Activated CD8-positive, alpha-beta memory T cell treated with anti-CD3 and anti-CD28 coated beads for 4 hours (primary cell): ENCODE results near the gene FAM9C.

ENCODE experiments used
- DNase-seq, 2 donors: peaks; one replicate each; pipeline ENCODE4 v3.0.0-alpha.2; 2020; ENCODE audit warnings: low read depth in 2 of 2

Gene FAM9C

GRCh38 chrX:13007519-13008188 is 36.8 kb downstream of the FAM9C start:
- DNase-seq = no peak

DNA sequence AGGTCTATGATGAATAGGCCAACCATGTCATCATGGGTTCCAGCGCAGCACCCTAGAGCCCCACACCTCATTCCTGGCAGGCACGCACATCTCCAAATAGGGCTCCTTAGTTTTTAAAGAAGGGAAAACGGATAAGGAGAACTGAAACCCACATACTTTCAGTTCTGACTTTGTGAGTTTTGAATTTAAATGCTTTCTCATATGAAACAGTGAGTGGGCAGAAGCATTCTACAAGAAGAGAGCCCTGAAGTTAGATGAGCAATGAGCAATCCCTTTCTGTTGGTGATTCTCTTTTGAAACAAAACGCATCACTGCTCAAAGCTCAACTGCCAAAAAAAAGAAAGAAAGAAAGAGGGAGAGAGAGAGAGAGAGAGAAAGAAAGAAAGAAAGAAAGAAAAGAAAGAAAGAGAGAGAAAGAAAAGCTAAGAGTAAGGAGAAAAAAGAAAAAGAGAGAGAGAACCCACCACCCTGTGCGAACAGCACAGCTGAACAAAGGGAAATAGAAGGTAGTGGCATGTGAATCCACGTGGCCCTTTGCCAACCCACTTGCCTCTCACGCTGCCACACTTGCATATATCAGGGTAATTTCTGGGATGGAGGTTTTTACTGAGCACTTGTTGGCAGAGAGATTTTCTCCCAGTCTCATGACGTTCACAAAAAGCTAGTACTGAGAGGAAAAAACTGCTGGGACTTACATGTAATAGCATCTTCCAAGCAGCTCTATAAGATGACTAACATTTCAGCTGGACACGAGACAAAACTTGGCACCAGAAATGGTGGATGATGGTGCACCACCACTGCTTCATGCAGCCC is 38.6 kb downstream of the FAM9C start:
- DNase-seq = no peak

- DNase-seq = no peak
These were observed 42.3 kb downstream of the FAM9C start for GRCh38 chrX:13001961-13002671.

DNA sequence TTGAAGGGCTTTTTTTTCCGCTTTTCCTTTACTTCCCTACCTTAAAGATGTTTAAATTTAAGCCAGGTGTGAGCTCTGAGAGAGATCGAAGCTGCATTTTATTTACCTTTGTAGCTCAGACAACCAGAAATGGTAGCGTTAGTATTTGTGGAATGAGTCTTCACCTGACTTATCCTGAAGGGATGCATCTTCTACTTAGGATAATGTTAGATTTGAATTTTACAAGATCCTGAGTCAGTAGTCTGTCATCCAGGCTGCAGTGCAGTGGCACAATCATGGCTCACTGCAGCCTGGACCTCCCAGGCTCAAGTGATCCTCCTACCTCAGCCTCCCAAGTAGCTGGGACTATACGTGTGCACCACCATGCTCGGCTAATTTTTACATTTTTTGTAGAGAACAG is 43.3 kb downstream of the FAM9C start:
- no peak for DNase-seq

GRCh38 chrX:13000301-13000811 is 44.1 kb downstream of the FAM9C start:
- no peak for DNase-seq

GRCh38 chrX:12999422-12999821 is 45.0 kb downstream of the FAM9C start:
- DNase-seq = no peak

DNA sequence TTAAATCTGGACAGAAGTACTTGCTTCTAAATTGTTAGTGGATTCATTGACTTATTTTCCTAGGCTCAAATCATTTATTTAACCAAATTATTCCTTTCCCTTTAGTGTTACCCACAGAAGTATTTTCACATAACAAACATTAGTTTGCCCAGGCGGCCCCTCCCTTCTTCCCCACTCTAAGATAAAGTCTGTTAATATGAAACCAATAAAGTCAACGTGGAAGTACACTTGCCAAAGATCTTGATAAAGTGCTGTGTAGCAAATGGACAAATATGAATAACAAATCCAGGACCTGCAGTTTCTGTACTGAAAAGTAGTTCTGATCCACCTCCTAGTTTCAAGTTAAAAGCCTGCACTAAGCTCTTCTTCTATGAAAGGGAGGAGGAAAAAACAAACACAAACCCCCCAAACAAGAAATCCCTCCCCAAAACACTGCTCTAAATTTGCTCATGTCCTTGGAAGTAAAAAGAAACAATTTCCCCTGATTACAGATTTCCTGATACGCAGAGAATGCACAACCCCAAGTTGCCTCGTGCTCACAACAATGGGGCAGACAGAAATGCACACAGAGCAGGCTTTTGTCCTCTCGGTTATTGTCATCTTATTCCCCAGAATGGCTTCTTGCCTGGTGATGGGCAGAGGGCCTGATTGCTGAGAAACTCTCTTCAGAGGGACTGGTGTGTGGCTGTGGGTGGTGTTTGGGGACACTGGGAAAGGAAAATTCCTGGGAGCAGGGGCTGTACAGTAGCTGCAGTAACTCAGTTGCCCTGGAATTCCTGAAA is 46.3 kb downstream of the FAM9C start:
- DNase-seq = no peak

- no peak for DNase-seq
These were observed 47.4 kb downstream of the FAM9C start for GRCh38 chrX:12996934-12997435.

DNA sequence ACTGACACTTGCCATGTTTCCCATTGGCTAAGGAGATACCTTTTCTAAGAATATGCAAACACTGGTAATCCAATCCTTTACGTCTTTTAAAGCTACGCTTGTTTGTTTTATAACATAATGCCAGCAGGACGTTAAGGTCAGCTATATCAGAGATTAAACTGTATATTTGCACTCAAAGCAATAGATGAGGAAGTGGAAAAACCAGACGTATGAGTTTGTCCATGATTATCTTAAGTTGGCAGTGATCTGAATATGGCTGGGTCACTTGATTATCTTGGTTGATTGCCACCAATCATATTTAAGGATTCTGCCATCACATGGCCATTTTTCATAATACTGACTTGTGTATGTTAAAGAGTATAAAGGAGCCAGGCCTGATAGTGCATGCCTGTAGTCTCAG is 50.1 kb downstream of the FAM9C start:
- no peak for DNase-seq

DNA sequence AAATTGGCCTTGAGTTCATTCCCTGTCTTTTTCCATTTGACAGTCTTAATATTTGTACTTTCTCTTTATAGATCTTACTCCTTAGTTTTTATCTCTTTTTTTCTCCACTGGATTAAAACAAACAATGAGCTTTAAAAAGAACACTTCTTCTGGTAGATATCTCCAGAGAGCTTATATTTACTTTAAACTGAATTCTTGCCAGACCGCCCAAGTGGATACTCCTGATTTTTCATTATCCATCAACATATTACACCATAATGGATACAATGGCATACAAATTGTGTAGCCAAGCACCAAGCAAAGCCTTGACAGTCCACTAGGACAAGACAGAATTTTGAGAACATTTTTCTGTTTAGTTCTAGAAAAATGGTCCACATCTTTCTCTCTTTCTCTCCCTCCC is 50.6 kb downstream of the FAM9C start:
- DNase-seq = no peak

DNA sequence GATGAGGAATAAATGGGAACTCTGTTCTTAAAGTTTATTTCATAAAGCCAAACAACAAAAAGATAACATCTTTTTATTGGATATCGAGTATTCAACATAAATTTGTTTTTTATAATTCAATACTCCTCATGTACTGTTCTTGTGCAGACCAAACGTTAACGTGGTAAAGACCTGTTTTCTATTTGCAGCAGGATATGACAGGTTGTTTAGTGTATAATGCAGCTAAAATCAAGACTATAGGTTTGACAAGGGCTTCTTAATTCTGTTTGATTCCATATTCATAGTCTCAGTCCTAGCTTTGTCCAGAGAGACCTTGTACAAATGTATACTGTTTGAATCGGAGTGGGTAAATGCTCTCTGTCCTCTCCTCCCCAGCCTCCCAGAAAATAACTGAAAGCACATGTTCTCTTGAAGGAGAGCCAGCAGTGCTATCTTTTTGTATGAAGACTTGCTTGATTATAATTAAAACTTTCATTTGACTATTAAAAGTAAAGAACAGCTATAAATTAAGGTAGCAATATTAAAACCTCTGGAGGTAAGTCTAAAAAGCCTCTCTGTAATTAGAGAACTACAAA is 51.8 kb downstream of the FAM9C start:
- DNase-seq = no peak

DNA sequence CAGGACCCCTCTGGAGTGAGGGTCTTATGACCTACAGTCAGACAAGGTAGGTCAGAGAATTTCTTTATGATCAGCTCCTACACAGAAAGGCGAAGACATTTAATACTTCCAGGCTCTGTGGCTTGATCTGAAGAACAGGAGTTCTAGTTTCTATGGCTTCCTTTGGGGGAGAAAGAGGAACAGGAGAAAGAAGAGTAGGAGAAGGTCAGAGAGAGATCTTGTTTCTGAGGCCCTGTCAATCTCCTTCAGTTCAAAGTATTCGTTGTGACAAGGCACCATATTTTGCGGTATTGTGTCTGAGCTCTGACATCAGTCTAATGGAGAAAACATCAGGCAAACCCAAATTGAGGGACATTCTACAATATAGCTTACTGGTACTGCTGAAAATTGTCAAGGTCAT is 52.8 kb downstream of the FAM9C start:
- no peak for DNase-seq

- no peak for DNase-seq
These were observed 55.0 kb downstream of the FAM9C start for GRCh38 chrX:12989461-12989860.

DNA sequence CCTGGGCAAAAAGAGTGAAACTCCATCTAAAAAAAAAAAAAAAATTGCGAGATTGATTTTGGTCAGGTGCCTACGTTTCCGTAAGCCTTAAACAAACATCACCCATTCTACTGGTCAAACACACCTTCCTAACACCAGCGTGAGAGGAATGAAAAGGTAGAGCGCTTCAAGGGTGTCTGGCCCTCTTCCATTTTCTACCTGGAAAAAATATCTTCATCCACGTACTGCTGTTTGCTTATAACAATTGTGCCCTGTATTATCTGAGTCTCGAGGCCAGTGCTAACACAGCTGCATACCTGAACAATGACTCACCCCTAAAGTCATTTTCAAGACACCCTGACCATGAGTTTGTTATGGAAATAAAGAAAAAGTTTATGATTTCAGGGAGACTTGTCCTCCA is 55.6 kb downstream of the FAM9C start:
- no peak for DNase-seq

DNA sequence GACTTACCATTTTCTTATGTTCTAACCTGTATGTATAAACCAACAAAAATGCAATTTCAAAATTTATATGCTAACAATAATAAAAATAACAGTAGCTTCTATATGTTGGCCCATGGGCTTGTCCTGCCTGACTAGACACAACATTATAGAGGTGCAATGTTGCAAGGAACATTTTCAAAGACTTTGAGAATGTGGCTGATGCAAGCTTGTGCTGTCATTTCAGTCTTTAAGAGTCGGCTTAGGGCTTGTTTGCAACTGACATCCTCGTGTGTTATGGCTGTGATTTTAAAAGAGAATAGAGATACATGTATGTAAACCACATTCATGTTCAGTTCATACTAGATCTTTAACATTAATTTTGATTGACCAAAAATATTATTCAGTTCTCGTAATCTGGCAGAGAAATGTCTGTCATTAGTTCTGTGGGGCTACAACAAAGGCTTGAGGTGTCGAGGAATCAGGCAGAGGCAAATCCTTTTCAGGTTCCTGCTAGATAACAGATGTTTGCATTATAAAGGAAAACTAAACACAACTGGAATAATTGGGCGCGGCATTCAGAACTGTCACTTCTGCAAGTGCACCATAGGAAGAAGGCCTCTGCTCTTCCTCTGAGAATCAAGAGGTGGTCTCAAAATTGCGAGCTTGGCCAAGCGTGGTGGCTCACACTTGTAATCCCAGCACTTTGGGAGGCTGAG is 56.4 kb downstream of the FAM9C start:
- DNase-seq = no peak

GRCh38 chrX:12987340-12987739 is 57.1 kb downstream of the FAM9C start:
- no peak for DNase-seq

DNA sequence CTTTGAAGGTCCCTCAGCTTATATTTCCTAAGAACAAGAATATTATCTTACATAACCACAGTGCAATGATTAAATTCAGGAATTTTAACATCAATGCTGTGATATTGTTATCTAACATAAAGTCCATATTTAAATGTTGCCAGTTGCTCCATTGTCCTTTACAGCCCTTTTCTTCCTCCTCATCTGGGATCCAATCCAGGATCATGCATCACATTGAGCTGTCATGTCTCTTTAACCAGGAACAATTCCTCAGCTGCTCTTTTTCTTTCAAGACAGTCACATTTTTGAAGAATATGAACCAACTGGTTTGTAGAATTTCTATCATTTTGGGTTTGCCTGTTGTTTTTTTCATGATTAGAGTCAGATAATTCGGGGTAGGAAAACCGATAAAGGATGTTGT is 57.5 kb downstream of the FAM9C start:
- DNase-seq = no peak

DNA sequence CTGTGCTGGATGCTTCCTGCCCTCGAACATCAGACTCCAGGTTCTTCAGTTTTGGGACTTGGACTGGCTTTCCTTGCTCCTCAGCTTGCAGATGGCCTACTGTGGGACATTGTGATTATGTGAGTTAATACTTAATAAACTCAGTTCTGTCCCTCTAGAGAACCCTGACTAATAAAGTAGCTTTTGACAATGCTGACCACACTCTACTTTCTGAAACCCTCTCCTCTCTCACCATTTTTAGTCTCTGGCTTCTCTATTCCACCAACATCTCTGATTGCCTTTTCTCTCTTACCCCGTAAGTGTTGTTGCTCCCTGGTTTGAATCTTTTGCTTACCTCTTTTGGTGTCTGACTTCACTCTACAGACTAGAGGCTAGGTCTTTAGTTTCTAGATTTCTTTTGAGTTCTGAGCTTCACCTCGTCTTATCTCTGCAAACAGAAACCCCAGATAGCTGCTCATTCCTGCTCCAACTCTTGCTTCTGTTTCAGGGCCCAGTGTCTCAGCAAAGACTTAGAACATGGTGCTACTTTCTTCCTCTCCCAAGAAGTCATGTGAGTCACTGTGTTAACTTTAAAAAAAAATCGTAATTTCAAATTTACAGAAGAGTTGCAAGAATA is 58.1 kb downstream of the FAM9C start:
- no peak for DNase-seq
